ENCODE data around the gene RARB. TPM values are rescaled to one million over a fixed set of nuclear protein-coding genes. Genes with fewer than 3 reads are reported as not detected.

RARB gene
- total RNA-seq, 1 donor: not detected

Other genes starting within 250 kb of the RARB start
- 126 TPM for gene TOP2B, start 236.6 kb downstream of the RARB start, total RNA-seq

Measured in mononuclear cell (primary cell).